ENCODE measurements around the gene P3H2.

The P3H2 gene

GRCh38 chr3:190116551-190117067, 4.1 kb downstream of the P3H2 start:
- TF ChIP-seq MAX (IDR thresholded peaks at IDR 0.05; ENCODE audit: low read depth, low read length), result no peak
- TF ChIP-seq, protein P1, sequence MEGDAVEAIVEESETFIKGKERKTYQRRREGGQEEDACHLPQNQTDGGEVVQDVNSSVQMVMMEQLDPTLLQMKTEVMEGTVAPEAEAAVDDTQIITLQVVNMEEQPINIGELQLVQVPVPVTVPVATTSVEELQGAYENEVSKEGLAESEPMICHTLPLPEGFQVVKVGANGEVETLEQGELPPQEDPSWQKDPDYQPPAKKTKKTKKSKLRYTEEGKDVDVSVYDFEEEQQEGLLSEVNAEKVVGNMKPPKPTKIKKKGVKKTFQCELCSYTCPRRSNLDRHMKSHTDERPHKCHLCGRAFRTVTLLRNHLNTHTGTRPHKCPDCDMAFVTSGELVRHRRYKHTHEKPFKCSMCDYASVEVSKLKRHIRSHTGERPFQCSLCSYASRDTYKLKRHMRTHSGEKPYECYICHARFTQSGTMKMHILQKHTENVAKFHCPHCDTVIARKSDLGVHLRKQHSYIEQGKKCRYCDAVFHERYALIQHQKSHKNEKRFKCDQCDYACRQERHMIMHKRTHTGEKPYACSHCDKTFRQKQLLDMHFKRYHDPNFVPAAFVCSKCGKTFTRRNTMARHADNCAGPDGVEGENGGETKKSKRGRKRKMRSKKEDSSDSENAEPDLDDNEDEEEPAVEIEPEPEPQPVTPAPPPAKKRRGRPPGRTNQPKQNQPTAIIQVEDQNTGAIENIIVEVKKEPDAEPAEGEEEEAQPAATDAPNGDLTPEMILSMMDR (IDR thresholded peaks at IDR 0.05; ENCODE audit: low read depth, low read length), result no peak
- no peak for TF ChIP-seq MYC (IDR thresholded peaks at IDR 0.05; ENCODE audit: low read depth, low read length)
- TF ChIP-seq POLR2A (IDR thresholded peaks at IDR 0.05; ENCODE audit: extremely low read depth, insufficient read length), result no peak
- no peak for DNase-seq (ENCODE audit: low read depth)
- H3K4me3 ChIP-seq (ENCODE audit: low read depth, low read length), result no peak overlapping the region

GRCh38 chr3:190110826-190111225, 9.9 kb downstream of the P3H2 start:
- no peak overlapping the region for H3K4me3 ChIP-seq (ENCODE audit: low read depth, low read length)
- no peak for TF ChIP-seq POLR2A (IDR thresholded peaks at IDR 0.05; ENCODE audit: extremely low read depth, insufficient read length)
- no peak for TF ChIP-seq MAX (IDR thresholded peaks at IDR 0.05; ENCODE audit: low read depth, low read length)
- TF ChIP-seq, protein P1 (IDR thresholded peaks at IDR 0.05; ENCODE audit: low read depth, low read length), result no peak
- TF ChIP-seq MYC (IDR thresholded peaks at IDR 0.05; ENCODE audit: low read depth, low read length), result no peak
- DNase-seq (ENCODE audit: low read depth), result no peak

- TF ChIP-seq MAX (IDR thresholded peaks at IDR 0.05; ENCODE audit: low read depth, low read length) (no peak), MYC (IDR thresholded peaks at IDR 0.05; ENCODE audit: low read depth, low read length) (no peak), POLR2A (IDR thresholded peaks at IDR 0.05; ENCODE audit: extremely low read depth, insufficient read length) (no peak)
- TF ChIP-seq, protein P1 (IDR thresholded peaks at IDR 0.05; ENCODE audit: low read depth, low read length), result no peak
- no peak overlapping the region for H3K4me3 ChIP-seq (ENCODE audit: low read depth, low read length)
- no peak for DNase-seq (ENCODE audit: low read depth)
Measured at GRCh38 chr3:190109441-190109840, 11.3 kb downstream of the P3H2 start.

DNA sequence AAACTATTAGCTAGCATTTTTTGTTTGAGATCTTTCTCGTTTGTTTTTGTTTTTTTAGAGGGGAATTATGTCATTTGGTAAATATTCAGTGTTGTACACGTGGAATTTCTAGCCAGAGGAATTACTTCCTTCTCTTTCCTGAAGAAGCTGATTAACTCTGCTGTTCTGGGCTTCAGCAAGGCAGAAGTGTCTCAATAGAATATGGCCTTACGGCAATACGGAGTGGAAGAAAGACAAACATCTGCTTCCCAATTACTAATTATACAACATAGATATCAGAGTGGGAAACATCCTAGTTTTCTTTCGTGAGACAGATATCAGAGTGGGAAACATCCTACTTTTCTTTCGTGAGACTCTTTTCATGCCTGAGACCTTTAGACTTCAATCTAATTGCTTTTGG, 11.9 kb downstream of the P3H2 start:
- no peak overlapping the region for H3K4me3 ChIP-seq (ENCODE audit: low read depth, low read length)
- DNase-seq (ENCODE audit: low read depth), result no peak
- TF ChIP-seq MYC (IDR thresholded peaks at IDR 0.05; ENCODE audit: low read depth, low read length) (no peak), POLR2A (IDR thresholded peaks at IDR 0.05; ENCODE audit: extremely low read depth, insufficient read length) (no peak), MAX (IDR thresholded peaks at IDR 0.05; ENCODE audit: low read depth, low read length) (no peak)
- TF ChIP-seq, protein P1 (IDR thresholded peaks at IDR 0.05; ENCODE audit: low read depth, low read length), result no peak

DNA sequence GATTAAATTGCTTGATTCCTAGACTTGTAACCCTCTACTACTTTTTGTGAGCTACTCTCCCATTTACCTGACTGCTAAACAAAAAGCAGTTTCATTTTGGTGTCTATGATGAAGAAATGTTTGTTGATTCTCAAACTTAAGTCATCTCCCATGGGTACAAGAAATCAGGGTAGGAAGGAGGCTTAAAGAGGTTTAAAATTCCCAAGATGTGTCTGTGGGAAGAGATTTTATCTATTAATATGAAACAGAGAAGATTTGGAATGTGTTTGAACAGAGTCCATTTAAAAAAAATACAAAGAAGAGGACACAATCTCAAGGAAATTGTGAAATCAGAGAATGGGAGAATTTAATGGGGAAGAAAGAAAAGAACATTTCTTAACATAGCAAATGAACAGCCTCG, 14.8 kb downstream of the P3H2 start:
- no peak for TF ChIP-seq MAX (IDR thresholded peaks at IDR 0.05; ENCODE audit: low read depth, low read length)
- TF ChIP-seq, protein P1 (IDR thresholded peaks at IDR 0.05; ENCODE audit: low read depth, low read length), result no peak
- no peak for TF ChIP-seq POLR2A (IDR thresholded peaks at IDR 0.05; ENCODE audit: extremely low read depth, insufficient read length)
- TF ChIP-seq MYC (IDR thresholded peaks at IDR 0.05; ENCODE audit: low read depth, low read length), result no peak
- DNase-seq (ENCODE audit: low read depth), result no peak
- H3K4me3 ChIP-seq (ENCODE audit: low read depth, low read length), result no peak overlapping the region

Measured in NB4 (cell line).